Ecto neural progenitor cell (in vitro differentiated cells): Measurements from ENCODE around the gene GDPD3.

Source experiments
- DNase-seq: peaks from one replicate; pipeline ENCODE4 v3.0.0-alpha.2; 2018; ENCODE audit warnings: low spot score

The GDPD3 gene

GRCh38 chr16:30054959-30055553 lies 58.3 kb downstream of the GDPD3 start:
- peak; percentile 82 for DNase-seq
